ENCODE data around the gene ZSWIM3. TPM values are rescaled to one million over a fixed set of nuclear protein-coding genes. Genes with fewer than 3 reads are reported as not detected.
A peak's percentile ranks its signal among the peaks of the same experiment; 100 is the strongest.

Gene ZSWIM3
- total and polyA plus RNA-seq, 2 of the 13 experiments (the other 11 are each of a cell fraction or from before 2014, with no cell fraction given) = 5.2 to 5.8 TPM

GRCh38 chr20:45817376-45818194 is 39.8 kb upstream of the ZSWIM3 start (continued):
- TF ChIP-seq ZNF891 (CRISPR knock-in tag; IDR thresholded peaks at IDR 0.05) (0 out of 2 replicates have a peak, but pooled peaks have one; percentile 41), TEAD2 (CRISPR knock-in tag; IDR thresholded peaks at IDR 0.05) (no peak)

GRCh38 chr20:45818239-45818638 is 39.2 kb upstream of the ZSWIM3 start:
- H4K20me1 ChIP-seq (ENCODE audit: insufficient read depth, low read length) = no peaks in the 10 kb centered on the region
- FAIRE-seq (peak; percentile 44), DNase-seq (ENCODE audit: low spot score) (no peak), ATAC-seq (no peak)
- in situ Hi-C loops (cut with HindIII; ENCODE audit: extremely low pct_ligation_motif_present, low pct_unique_long_range_greater_than_20kb) (no loop called here), intact Hi-C loops (cut with micrococcal nuclease; ENCODE audit: unreplicated experiment) (no loop called here)
- 77% methylated on average over 3 of the region's 3 CpGs for WGBS (ENCODE audit: low lambda C conversion rate)
- H3K9ac ChIP-seq (ENCODE audit: insufficient read depth, low read depth, low read length) = no peak overlapping the region
- H3K36me3 ChIP-seq (replicated peaks in 1 of 2; ENCODE audit: control insufficient read depth in 1 of 2, insufficient read depth in 2 of 2, low read length in 2 of 2) = peaks cover 4 to 10% of the 10 kb centered on the region in 2 experiments
- BruUV-seq (replicated peaks) = no TSS peak
- no peak overlapping the region for H3K4me3 ChIP-seq (replicated peaks in 1 of 3; ENCODE audit: insufficient read depth in 1 of 3, low read depth in 2 of 3, low read length in 3 of 3)
- H2AFZ ChIP-seq (ENCODE audit: low read length) = no peak overlapping the region
- TF ChIP-seq ZNF121 (CRISPR knock-in tag; IDR thresholded peaks at IDR 0.05) (0 out of 2 replicates have a peak, but pooled peaks have one; percentile 18), TIGD3 (CRISPR knock-in tag; IDR thresholded peaks at IDR 0.05; ENCODE audit: borderline replicate concordance) (no peak)
- H3K4me2 ChIP-seq (ENCODE audit: low read depth, low read length) = no peak overlapping the region
- no peaks in the 10 kb centered on the region for H3K27me3 ChIP-seq (ENCODE audit: control insufficient read depth in 1 of 2, insufficient read depth in 2 of 2, low read length in 2 of 2)
- H3K27ac ChIP-seq (ENCODE audit: extremely low read length, insufficient read depth, low read length) = no peak overlapping the region
- peaks cover 34% of the 10 kb centered on the region for H3K4me1 ChIP-seq (ENCODE audit: insufficient read depth, low read length)
- CTCF ChIA-PET (ENCODE audit: low intra/inter-chr PET ratio, low total read pairs) = no interaction called here
- POLR2A ChIA-PET = interaction anchor here (1.2 kb wide), 1 partner anchor 8 kb away, joined by 3 read pairs; no protein-coding TSS in a partner anchor
- peaks cover 9% of the 10 kb centered on the region for H3K79me2 ChIP-seq (ENCODE audit: insufficient read depth, low read length)
- no peaks in the 10 kb centered on the region for H3K9me3 ChIP-seq (ENCODE audit: low read length)

Measured in HepG2 (cell line).